Stimulated activated CD4-positive, alpha-beta T cell treated with anti-CD3 and anti-CD28 coated beads, TNF-alpha, amount 100 ng/mL, for 4 hours (primary cell): ENCODE results near the gene IFT88.

Experiments used
- DNase-seq, 3 experiments: peaks; one replicate each; pipeline ENCODE4 v3.0.0-alpha.2; 2020; ENCODE audit warnings: low read depth in 3 of 3

The IFT88 gene

DNA sequence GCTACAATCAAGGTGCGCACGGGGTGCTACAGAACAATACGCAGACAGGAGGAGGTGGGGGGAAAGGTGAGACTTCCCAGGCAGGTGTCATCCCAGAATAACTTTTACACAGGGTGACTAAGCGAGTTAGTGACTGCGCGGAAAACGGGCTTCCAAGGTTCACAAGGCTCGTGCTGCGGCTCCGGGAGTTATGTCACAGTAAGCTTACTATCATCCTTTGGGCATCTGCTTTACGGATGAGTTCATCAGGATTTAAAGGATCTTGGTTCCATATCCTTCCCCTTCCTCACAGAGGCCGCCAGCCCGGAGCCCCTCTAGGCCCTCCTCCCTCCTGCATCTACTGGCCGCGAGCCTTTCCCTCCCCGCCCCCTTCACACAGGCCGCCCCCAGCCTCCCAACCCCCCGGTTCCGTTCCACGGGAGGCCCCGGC is 474 bp upstream of the IFT88 start:
- DNase-seq = peak in 2 of 3 experiments; percentile 3 to 17

DNA sequence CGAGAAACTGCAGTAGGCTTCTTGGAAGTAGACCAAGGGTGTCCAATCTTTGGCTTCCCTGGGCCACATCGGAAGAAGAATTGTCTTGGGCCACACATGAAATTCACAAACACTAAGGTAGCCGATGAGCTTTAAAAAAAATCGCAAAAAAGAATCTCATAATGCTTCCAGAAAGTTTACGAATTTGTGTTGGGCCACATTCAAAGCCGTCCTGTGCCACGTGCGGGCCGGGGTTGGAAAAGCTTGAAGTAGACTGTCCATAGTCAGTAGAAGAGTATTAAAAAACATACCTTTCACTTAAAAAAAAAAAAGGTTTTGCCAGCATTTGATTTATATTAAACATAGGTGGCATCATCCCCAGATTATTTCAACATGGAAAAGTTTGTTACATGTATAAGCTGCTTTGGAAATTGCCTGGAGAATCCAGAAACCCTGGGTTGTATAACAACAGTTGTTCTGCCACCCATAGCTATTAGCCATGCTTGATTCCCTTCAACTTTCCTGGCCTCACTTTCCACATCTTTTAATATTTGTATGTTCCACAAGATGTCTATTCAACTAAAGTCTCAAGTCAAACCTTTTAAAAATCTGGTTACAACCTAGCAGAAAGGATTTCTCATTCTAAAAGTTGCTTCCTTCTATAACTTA is 1.0 kb downstream of the IFT88 start:
- DNase-seq = no peak

DNA sequence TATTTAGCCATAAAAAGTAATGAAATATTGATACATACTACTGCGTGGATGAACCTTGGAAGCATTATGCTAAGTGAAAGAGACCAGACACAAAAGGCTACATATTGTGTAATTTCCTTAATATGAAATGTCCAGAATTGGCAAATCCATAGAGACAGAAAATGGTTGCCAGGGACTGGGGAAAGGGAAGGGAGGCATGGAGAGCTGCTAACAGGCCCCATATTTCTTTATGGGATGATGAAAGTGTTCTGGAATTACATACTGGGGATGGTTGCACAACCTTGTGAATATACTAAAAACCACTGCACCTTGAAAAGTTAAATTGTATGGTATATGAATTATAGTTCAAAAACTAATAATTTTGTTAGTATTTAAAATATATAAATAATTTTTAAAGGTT is 3.6 kb downstream of the IFT88 start:
- DNase-seq = no peak

DNA sequence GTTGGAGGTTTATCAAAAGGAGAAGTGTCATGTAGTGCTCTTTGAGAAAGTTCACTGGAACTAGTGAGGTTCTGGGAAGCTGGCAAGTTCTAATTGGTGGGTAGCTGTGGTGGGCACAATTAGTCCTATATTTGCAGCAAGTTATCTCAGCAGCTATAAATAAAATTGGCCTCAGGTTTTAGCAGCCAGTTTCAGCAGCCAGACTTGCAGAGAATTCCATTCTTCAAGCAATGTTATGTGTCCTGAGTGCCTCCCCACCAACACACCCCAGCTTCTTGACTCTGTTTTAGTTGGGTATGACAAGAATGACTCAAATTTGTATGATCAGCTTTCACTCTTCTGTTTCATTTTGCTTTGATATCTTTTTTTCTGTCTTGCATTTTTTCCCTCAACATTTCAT is 4.7 kb downstream of the IFT88 start:
- DNase-seq = no peak

DNA sequence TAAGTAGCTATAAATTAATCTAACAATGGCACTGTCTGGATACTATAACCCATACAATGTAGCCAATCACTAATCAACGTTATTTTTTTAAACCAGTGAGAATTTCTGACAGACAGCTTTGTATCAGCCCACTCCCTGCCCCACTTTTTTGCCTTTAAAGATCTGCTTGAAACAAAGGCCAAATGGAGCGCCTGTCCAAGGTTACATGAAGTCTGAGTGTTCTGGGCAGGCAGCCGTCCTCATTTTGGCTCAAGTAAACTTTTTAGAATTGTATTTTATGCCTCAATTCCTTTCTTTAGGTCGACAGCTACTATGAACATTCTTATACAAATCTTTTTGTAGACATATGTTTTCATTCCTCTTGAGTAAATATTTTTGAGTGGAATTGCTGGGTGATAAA is 6.2 kb downstream of the IFT88 start:
- DNase-seq = no peak

DNA sequence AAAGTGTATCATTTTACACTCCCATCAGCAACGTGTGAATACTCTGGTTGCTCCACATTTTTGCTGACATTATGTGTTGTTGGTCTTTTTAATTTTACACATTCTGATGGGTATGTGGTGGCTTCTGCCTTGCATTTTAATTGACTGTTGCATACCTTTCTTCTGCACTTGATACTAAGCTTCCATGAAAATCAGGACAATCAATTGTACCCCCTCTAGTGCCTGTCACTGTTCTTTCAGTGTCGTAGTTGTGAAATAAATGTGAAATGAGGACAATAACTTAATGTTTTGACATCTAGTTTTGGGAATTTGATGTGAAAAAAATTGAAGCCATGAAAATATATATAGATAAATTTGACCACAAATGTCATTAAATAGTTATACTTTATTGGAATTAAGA is 6.7 kb downstream of the IFT88 start:
- DNase-seq = no peak

DNA sequence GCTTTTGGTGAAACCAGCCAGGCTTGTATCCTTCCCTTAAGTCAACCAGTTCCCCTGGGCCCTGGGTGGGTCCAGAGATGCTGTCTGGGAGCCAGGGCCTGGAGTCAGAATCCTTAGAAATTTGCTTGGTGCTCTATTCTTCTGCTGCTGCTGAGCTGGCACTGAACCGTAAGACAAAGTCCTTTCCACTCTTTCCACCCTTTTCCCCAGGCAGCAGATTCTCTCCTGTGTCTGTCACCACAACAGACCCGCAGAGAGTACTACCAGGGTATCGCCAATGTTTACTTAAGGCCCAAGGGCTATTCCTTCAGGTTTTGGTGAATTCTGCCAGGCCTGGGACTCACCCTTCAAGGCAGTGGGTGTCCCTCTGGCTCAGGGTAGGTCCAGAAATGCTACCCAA is 12.2 kb downstream of the IFT88 start:
- DNase-seq = no peak

DNA sequence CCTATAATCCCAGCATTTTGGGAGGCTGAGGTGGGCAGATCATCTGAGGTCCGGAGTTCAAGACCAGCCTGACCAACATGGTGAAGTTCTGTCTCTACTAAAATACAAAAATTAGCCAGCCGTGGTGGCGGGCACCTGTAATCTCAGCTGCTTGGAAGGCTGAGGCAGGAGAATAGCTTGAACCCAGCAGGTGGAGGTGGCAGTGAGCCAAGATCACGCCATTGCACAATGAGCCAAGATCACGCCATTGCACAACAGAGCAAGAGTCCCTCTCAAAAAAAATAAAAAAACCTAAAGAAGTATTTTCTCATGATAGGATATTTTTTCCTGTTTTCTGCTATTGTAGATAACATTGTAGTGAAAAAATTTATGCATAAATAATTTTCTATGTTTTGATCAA is 13.3 kb downstream of the IFT88 start:
- no peak for DNase-seq

DNA sequence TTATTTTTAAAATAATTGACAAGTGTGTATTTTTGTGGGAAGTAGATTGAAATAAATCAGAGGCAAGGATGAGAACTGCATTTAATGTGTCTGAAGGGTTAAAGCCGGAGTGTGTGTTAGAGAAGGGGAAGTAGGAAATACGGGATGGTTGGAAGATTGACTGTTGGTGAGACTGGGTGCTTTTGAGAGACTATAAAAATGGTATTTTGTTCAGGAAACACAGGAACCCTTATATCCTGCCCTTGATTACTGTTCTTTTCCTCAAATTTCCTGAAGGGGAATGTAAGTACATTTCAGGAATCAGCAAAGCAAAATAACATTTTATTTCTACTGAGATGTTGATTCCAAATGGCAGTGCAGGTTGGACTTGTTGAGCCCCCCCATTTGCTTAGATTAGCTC is 15.1 kb downstream of the IFT88 start:
- no peak for DNase-seq

DNA sequence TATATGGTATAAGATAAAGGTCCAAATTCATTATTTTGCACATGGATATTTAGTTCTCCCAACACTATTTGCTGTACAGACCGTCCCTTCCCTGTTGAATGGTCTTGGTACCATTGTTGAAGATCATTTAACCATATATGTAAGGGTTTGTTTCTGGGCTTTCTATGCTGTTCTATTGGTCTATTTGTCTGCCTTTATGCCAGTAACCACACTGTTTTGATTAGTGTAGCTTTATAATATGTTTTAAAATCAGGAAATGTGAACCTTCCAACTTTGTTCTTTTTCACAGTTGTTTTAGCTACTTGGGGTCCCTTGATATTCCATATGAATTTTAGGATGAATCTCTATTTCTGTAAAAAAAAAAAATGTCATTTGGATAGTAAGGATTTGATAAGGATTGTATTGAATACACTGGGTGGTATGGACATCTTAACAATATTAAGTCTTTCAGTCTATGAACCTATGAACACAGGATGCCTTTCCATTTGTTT is 16.9 kb downstream of the IFT88 start:
- DNase-seq = no peak

DNA sequence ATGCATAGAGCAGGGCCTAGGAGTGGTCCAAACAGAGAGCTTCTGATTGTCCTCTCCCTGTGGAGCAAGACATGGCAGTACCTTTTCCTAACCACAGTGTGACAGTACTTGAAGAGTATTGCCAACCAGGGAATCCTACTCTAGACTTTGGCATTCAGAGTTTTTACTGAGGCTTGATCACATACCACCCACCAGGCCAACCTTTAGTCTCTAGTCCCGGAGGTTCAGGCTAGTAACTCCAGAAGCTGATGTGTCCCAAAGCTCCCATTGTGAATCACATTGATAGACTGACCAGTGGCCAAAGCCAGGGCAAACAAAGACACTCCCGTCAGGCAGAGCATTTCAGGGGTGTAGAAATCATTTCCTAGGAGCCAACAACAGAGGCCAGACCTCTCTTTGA is 18.4 kb downstream of the IFT88 start:
- DNase-seq = no peak

DNA sequence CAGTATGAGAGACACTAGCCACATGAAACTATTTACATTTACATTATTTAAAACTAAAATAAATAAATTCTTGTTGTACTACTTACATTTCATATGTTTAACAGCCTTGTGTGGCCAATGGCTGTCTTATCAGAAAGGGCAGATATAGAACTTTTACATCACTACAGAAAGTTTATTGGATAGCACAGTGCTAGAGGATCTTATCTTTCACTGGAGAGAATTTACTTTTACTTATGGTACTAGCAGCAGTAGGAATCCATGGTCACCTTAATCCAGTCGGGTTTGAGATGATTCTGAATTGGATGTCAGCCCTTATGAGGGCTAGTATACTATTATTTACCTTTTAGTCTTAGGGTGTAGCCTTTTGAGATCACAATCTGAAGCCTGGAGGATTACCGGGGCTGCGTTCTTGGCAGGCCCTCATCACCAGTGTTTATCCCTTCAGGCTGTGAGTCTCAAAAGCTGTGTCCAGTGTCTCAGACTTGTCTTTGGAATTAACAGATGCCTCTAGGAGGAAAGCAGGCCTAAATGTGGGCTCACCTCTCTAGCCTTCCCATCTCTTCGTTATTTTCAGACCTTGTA is 21.7 kb downstream of the IFT88 start:
- DNase-seq = no peak

DNA sequence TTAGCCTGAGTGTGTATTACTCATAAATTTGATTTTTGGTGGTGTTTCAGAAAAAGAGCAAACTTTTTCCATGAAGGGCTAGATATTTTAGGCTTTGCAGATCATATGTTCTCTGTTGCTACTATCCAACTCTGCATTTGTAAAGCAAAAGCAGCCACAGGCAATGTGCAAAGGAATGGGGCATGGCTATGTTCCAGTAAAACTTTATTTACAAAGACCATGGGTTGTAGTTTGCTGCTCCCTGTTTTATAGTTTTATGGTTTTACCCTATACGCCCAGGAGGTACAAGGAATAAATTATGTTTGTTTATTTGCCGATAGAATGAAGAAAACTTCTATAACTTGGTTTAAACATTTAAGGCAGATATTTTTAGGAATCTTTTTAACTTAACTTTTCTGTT is 23.6 kb downstream of the IFT88 start:
- no peak for DNase-seq

DNA sequence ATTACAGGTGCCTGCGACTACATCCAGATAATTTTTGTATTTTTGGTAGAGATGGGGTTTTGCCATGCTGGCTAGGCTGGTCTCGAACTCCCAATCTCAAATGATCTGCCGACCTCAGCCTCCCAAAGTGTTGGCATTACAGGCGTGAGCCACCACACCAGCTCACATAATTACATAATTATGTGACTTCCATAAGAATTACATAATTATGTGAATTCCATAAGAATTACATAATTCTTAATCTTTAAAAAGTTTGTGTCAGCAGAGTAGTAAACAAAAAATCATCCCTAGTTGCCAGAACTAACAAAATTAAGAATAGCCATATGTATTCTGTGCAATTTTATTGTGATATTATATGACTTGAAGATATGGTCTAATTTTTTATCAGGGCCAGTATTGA is 25.6 kb downstream of the IFT88 start:
- DNase-seq = no peak

DNA sequence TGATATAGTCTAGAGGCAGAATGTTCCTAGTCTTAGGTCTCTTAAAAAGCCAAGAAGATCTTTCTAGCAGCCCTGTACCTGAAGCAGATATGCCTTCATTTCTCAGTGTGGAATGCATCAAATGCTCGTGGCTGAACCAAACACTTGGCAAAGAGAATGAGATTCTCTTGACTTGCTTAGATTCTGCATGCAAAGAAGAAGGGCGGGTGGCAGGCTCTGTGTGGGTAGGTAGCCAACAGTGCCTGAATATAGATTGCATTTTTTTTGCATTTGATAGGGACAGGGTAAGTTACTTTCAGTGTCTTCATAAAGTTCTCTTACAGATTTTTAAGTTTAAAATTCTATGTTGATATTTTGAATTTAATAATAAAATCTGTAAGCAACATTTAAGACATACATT is 27.3 kb downstream of the IFT88 start:
- no peak for DNase-seq

DNA sequence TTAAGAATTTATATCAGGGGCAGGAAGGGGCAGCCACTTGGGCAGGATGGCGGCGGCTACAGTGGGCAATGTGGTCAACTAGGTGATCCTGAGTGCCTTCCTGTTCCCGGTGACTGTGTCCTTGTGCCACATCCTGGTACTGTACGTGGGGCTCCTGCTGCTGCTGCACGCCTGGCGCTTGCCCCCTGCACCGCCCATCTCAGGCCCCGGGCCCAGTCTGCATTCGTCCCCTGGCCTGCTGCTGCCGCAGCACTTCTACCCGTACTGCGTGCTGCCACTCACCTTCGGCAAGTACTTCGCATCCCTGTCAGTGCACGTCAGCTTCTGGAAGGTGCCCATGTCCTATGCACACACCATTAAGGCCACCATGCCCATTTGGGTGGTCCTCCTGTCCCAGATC is 40.1 kb downstream of the IFT88 start:
- DNase-seq = no peak

DNA sequence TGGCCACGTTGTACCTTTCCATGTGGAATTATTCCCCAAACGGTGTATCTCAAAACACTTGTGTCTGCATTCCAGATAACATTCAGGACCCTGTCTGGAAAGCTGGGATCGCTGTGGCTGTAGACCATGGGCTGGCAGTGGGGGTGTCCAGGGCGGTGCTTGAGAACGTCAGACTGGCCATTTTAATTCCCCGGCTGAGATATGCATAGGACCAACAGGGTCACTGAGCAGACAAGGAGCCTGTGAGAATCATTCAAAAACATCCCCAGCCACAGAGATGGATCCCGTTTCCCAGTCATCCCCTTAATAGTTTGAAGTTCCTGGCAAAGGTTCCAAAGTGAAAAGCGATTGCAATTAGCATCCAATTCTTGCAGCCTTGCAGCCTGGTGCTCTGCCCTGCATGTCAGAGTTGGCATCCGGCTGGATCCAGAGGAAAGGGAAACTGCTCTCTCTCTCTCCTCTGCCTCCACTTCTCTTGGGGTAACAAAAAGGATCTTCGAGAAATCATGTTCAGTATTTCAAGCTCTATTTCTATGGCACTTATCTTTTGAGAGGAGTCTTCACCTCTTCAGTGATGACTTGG is 41.6 kb downstream of the IFT88 start:
- DNase-seq = no peak

DNA sequence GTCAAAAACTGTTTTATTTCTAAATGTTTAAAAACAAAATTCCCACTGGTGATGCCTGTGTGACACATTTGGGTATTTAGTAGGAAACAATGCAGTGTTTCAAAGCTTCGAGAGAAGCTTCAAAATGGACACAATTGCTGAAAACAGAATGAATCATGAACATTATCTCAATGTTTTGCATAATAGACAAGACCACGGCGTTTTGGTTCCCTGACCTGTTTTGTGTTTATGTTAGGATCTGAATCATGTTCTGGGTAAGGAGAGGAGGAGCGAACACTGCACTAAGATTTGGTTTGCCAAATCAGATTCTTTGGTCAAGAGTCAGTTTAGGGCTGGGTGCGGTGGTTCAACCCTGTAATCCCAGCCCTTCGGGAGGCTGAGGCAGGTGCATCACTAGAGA is 42.2 kb downstream of the IFT88 start:
- DNase-seq = no peak

DNA sequence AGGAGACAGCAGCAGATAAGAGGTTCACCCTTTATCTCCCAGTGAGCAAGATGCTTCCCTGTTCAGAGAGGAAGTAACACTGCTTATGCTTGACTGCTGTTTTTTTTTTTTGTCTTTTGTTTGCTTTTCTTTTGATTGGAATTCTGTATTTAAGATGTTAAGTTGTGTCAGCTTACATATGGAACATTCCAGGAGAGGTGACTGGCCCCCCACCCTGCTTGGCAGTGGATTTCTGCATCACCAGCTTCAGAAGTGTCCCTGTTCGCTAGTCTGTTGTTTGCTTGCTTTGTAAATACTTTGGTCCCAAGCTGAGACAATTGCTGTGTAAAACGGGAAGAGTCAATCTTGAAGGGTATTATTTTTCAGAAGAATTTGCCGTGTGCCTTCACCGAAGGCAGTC is 43.0 kb downstream of the IFT88 start:
- no peak for DNase-seq

DNA sequence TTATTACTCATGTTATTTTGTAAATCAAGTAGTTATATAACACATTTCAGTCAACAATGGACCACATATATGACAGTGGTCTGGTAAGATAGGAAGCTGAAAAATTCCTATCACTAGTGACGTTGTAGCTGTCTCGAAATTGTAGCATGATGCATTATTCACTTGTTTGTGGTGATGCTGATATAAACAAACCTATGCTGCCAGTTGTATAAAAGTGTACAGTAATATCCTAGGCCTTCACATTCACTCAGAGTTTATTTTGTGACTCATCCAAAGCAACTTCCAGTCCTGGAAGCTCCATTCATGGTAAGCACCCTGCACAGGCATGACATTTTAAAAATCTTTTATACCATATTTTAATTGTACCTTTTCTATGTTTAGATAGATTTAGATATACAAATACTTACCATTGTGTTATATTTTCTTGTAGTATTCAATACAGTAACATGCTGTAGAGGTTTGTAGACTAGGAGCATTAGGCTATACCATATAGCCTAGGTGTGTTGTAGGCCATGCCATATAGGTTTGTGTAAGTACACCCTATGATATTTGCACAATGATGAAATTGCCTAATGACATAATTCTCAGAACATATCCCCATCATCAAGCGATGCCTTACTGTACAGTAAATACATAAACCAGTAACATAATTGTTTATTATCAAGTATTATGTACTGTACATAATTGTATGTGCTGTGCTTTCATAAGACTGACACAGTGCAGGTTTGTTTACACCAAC is 49.3 kb downstream of the IFT88 start:
- DNase-seq = no peak

DNA sequence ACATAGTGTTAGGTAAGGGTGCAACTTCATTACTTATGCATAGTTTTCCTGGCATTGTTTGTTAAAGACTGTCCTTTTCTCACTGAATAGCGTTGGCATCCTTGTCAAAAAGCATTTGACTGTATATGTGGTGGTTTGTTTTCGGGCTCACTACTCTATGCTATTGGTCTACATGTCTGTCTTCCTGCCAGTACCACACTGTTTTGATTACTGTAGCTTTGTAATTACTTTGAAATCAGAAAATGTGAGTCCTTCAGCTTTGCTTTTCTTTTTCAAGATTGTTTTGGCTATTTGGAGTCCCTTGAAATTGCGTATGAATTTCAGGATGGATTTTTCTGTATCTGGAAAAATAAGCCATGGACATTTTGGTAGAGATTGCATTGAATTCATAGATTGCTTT is 56.0 kb downstream of the IFT88 start:
- no peak for DNase-seq

DNA sequence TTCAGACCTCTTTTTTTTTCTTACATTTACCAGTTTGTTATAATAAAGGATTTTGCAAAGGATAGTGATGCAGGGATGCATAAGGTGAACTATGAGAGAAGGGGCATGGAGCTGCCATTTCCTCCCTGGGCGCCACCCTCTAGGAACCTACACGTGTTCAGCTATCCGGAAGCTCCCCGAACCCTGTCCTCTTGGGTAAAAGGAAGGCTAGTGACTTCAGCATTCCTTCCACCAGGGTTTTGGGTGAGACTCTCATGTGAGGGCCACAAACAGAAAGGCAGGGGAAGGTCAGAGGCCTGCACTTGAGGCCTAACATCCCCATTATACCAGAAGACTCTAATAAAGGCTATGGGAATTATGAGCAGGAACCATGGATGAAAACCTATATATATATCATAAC is 57.3 kb downstream of the IFT88 start:
- no peak for DNase-seq

DNA sequence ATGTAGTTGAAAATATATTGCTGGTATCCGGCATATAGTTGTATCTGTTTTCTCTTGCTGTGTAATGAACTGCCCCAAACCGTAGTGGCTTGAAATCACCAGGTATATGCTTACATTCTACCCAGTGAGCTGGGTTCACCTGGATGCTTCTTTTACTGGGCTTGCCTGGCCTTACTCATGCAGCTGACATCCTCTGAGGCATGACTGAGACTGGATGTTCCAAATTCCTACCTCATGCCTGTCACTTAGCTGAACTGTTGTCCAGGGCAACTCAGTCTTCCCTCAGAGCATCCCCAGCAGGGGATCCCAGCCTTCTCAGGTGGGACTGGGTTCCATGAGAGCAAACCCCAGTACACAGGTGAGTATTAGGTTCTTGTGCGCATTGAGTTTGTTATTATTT is 66.8 kb downstream of the IFT88 start:
- no peak for DNase-seq
